PC-3 (cell line): ENCODE measurements around the gene OSBPL7.

ENCODE experiments used
- EZH2phosphoT487 ChIP-seq: fragments of 300-600 bp; sonication (generic); IDR thresholded peaks from 2 replicates; pipeline ENCODE4 v1.6.1; 2018; ENCODE audit warnings: mild to moderate bottlenecking, antibody characterized with exemption, low read length, borderline replicate concordance
- TF ChIP-seq, protein P1 (sequence below): fragments of 300-600 bp; sonication (generic); conservative IDR thresholded peaks from 2 replicates; pipeline ENCODE4 v1.5.1; 2017; ENCODE audit warnings: antibody characterized with exemption, low read depth, mild to moderate bottlenecking, low read length

DNA sequence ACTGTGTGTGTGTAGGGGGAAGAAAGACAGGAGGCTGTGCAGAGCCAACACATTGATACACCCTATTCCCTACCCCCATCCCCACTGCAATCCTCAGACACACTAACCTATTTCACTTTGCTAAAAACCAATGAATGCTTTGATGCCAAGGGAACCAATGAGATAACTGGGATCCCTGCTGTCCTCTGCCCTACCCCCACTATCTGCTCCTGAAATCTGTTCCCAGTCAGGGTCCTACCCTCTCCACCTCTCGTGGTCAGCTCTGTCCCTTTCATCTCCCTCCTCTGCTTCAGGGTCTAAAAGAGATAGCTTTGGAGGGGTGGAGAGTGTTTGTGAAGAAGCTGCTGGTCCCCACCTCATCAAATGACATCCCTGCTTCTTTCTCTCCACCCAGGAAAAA, 48.5 kb upstream of the OSBPL7 start:
- TF ChIP-seq, protein P1, sequence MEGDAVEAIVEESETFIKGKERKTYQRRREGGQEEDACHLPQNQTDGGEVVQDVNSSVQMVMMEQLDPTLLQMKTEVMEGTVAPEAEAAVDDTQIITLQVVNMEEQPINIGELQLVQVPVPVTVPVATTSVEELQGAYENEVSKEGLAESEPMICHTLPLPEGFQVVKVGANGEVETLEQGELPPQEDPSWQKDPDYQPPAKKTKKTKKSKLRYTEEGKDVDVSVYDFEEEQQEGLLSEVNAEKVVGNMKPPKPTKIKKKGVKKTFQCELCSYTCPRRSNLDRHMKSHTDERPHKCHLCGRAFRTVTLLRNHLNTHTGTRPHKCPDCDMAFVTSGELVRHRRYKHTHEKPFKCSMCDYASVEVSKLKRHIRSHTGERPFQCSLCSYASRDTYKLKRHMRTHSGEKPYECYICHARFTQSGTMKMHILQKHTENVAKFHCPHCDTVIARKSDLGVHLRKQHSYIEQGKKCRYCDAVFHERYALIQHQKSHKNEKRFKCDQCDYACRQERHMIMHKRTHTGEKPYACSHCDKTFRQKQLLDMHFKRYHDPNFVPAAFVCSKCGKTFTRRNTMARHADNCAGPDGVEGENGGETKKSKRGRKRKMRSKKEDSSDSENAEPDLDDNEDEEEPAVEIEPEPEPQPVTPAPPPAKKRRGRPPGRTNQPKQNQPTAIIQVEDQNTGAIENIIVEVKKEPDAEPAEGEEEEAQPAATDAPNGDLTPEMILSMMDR = no peak
- no peak for TF ChIP-seq EZH2phosphoT487
